ENCODE measurements around the gene PYGL.

PYGL gene

GRCh38 chr14:50977863-50978528 is 33.7 kb upstream of the PYGL start:
- no peak for TF ChIP-seq CTCF (IDR thresholded peaks at IDR 0.05)

- no peak for TF ChIP-seq CTCF (IDR thresholded peaks at IDR 0.05)
Measured at GRCh38 chr14:50974118-50974517, 29.8 kb upstream of the PYGL start.

GRCh38 chr14:50972734-50973133 is 28.5 kb upstream of the PYGL start:
- TF ChIP-seq CTCF (IDR thresholded peaks at IDR 0.05): no peak

GRCh38 chr14:50970886-50971781 is 26.9 kb upstream of the PYGL start:
- no peak for TF ChIP-seq CTCF (IDR thresholded peaks at IDR 0.05)

GRCh38 chr14:50967790-50968189 is 23.5 kb upstream of the PYGL start:
- TF ChIP-seq CTCF (IDR thresholded peaks at IDR 0.05): no peak

- TF ChIP-seq CTCF (IDR thresholded peaks at IDR 0.05): no peak
Measured at GRCh38 chr14:50967103-50967502, 22.8 kb upstream of the PYGL start.

- TF ChIP-seq CTCF (IDR thresholded peaks at IDR 0.05): no peak
Measured at GRCh38 chr14:50964683-50965390, 20.6 kb upstream of the PYGL start.

Measured in LNCAP (cell line).